ENCODE data around the gene MINDY1.

The MINDY1 gene

GRCh38 chr1:150994248-150994647 is 12.5 kb downstream of the MINDY1 start:
- TF ChIP-seq CTCF (IDR thresholded peaks at IDR 0.05; ENCODE audit: low read depth, low read length, missing control alignments): no peak
- no peak overlapping the region for H3K4me3 ChIP-seq (ENCODE audit: low read depth, low read length)
- DNase-seq (ENCODE audit: low read depth): no peak

- no peak for DNase-seq (ENCODE audit: low read depth)
- no peak for TF ChIP-seq CTCF (IDR thresholded peaks at IDR 0.05; ENCODE audit: low read depth, low read length, missing control alignments)
- no peak overlapping the region for H3K4me3 ChIP-seq (ENCODE audit: low read depth, low read length)
These were observed 14.1 kb downstream of the MINDY1 start for GRCh38 chr1:150992626-150993025.

GRCh38 chr1:150987924-150988323 is 18.8 kb downstream of the MINDY1 start:
- DNase-seq (ENCODE audit: low read depth): no peak
- H3K4me3 ChIP-seq (ENCODE audit: low read depth, low read length): no peak overlapping the region
- no peak for TF ChIP-seq CTCF (IDR thresholded peaks at IDR 0.05; ENCODE audit: low read depth, low read length, missing control alignments)

GRCh38 chr1:150985179-150985825 is 21.4 kb downstream of the MINDY1 start:
- H3K4me3 ChIP-seq (ENCODE audit: low read depth, low read length): no peak overlapping the region
- TF ChIP-seq CTCF (IDR thresholded peaks at IDR 0.05; ENCODE audit: low read depth, low read length, missing control alignments): no peak
- DNase-seq (ENCODE audit: low read depth): no peak

GRCh38 chr1:150981805-150982712 is 24.6 kb downstream of the MINDY1 start, which contains the start of gene ANXA9:
ANXA9 (plus strand) TSS chr1:150982292; CDS start chr1:150983106, 814 bp downstream.
- TF ChIP-seq CTCF (IDR thresholded peaks at IDR 0.05; ENCODE audit: low read depth, low read length, missing control alignments): no peak
- H3K4me3 ChIP-seq (ENCODE audit: low read depth, low read length): no peak within 1 kb of the TSS
- DNase-seq (ENCODE audit: low read depth): no peak

GRCh38 chr1:150981177-150981804 is 25.4 kb downstream of the MINDY1 start:
- no peak for DNase-seq (ENCODE audit: low read depth)
- no peak overlapping the region for H3K4me3 ChIP-seq (ENCODE audit: low read depth, low read length)
- no peak for TF ChIP-seq CTCF (IDR thresholded peaks at IDR 0.05; ENCODE audit: low read depth, low read length, missing control alignments)
